ENCODE data around the gene AGMO. TPM values are rescaled to one million over a fixed set of nuclear protein-coding genes. Genes with fewer than 3 reads are reported as not detected.

AGMO gene
- polyA plus RNA-seq, 3 donors: not detected

DNA sequence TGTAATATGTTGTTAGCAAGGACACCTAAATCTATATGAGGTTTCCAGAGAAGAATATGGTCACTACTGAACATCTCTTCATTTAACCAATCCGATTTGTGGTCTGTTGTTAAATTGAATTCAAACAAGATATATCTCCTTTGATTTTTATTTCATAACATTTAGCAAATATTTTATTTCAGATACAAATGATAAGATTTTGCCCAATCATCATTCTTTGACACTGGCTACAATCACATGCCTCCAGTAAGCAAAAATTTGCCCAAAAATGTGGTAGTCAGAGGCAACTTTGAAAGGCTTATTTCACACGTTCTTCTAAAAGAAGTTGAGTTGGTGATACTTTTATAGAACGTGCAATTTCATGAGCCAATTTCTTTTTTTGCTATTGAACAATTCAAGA lies 44.7 kb upstream of the AGMO start:
- no peaks in the 10 kb centered on the region for H3K36me3 ChIP-seq (replicated peaks in 1 of 2; ENCODE audit: control insufficient read depth in 1 of 2, insufficient read depth in 2 of 2, low read length in 2 of 2)
- H4K20me1 ChIP-seq (ENCODE audit: insufficient read depth, low read length): no peaks in the 10 kb centered on the region
- H3K79me2 ChIP-seq (ENCODE audit: insufficient read depth, low read length): no peaks in the 10 kb centered on the region
- H3K4me2 ChIP-seq (replicated peaks; ENCODE audit: extremely low read depth, low read length, poor library complexity, severe bottlenecking): no peak overlapping the region
- no peaks in the 10 kb centered on the region for H3K4me1 Mint-ChIP-seq
- H3K9me3 Mint-ChIP-seq: peaks cover 0 to 5% (median 2%) of the 10 kb centered on the region in 7 donors
- no peaks in the 10 kb centered on the region for H3K36me3 Mint-ChIP-seq
- TF ChIP-seq, protein P1, sequence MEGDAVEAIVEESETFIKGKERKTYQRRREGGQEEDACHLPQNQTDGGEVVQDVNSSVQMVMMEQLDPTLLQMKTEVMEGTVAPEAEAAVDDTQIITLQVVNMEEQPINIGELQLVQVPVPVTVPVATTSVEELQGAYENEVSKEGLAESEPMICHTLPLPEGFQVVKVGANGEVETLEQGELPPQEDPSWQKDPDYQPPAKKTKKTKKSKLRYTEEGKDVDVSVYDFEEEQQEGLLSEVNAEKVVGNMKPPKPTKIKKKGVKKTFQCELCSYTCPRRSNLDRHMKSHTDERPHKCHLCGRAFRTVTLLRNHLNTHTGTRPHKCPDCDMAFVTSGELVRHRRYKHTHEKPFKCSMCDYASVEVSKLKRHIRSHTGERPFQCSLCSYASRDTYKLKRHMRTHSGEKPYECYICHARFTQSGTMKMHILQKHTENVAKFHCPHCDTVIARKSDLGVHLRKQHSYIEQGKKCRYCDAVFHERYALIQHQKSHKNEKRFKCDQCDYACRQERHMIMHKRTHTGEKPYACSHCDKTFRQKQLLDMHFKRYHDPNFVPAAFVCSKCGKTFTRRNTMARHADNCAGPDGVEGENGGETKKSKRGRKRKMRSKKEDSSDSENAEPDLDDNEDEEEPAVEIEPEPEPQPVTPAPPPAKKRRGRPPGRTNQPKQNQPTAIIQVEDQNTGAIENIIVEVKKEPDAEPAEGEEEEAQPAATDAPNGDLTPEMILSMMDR (IDR thresholded peaks at IDR 0.05): no peak
- no peak overlapping the region for H2AFZ ChIP-seq (ENCODE audit: insufficient read depth, low read depth, low read length, poor library complexity, severe bottlenecking)
- DNase-seq: no peak
- no peak overlapping the region for H3K9ac ChIP-seq (ENCODE audit: insufficient read depth, low read length, poor library complexity, severe bottlenecking)
- no CpG with 5 or more reads among the region's 3 CpGs for WGBS (ENCODE audit: insufficient coverage)
- H3K4me1 ChIP-seq (ENCODE audit: control insufficient read depth in 1 of 2, insufficient read depth in 2 of 2, low read length in 2 of 2): no peaks in the 10 kb centered on the region
- no peaks in the 10 kb centered on the region for H3K27me3 Mint-ChIP-seq (ENCODE audit: low read depth in 3 of 3)
- H3K27me3 ChIP-seq (ENCODE audit: control insufficient read depth in 2 of 2, insufficient read depth in 2 of 2, low read length in 2 of 2): no peaks in the 10 kb centered on the region
- H3K4me3 Mint-ChIP-seq: no peak overlapping the region
- H3K9me3 ChIP-seq (replicated peaks in 1 of 2; ENCODE audit: control insufficient read depth in 1 of 2, insufficient read depth in 1 of 2, low read length in 2 of 2): no peaks in the 10 kb centered on the region
- no peak overlapping the region for H3K27ac Mint-ChIP-seq
- intact Hi-C loops (cut with micrococcal nuclease): no loop called here
- H3K27ac ChIP-seq (ENCODE audit: low read depth in 1 of 2, low read length in 2 of 2): no peak overlapping the region
- H3K4me3 ChIP-seq (replicated peaks in 1 of 3; ENCODE audit: low read depth in 2 of 3, low read length in 3 of 3): no peak overlapping the region

DNA sequence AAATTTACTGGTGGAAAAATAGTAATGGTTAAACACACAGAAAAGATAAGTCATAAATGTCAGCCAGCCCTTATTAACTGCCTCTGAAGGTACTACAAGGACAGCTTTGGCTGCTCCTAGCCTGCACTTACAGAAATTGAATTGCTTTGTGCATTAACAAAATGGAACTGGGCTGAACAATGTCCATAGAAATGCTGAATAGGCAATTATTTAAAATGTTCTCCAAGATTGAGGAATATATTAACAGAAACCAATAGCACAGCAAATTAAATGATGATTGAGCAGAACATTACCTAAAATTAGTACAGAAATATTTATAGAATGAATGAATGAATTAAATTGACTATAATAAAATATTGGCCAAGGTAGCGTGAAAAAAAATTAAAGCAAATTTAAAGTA lies 42.4 kb upstream of the AGMO start:
- H3K27ac Mint-ChIP-seq: no peak overlapping the region
- intact Hi-C loops (cut with micrococcal nuclease): no loop called here

More for the DNA sequence above, 42.4 kb upstream of the AGMO start:
- TF ChIP-seq, protein P1 (IDR thresholded peaks at IDR 0.05): no peak
- no peaks in the 10 kb centered on the region for H3K27me3 ChIP-seq (ENCODE audit: control insufficient read depth in 2 of 2, insufficient read depth in 2 of 2, low read length in 2 of 2)
- H3K79me2 ChIP-seq (ENCODE audit: insufficient read depth, low read length): no peaks in the 10 kb centered on the region
- H3K4me3 ChIP-seq (replicated peaks in 1 of 3; ENCODE audit: low read depth in 2 of 3, low read length in 3 of 3): no peak overlapping the region
- H3K27me3 Mint-ChIP-seq (ENCODE audit: low read depth in 3 of 3): peaks cover 0 to 3% (median 0%) of the 10 kb centered on the region in 3 donors
- WGBS (ENCODE audit: insufficient coverage): no CpG with 5 or more reads among the region's 1 CpG
- no peak overlapping the region for H3K9ac ChIP-seq (ENCODE audit: insufficient read depth, low read length, poor library complexity, severe bottlenecking)
- H3K4me1 ChIP-seq (ENCODE audit: control insufficient read depth in 1 of 2, insufficient read depth in 2 of 2, low read length in 2 of 2): no peaks in the 10 kb centered on the region
- H3K9me3 Mint-ChIP-seq: peaks cover under 1 to 16% (median 6%) of the 10 kb centered on the region in 7 donors
- H4K20me1 ChIP-seq (ENCODE audit: insufficient read depth, low read length): no peaks in the 10 kb centered on the region
- no peaks in the 10 kb centered on the region for H3K36me3 ChIP-seq (replicated peaks in 1 of 2; ENCODE audit: control insufficient read depth in 1 of 2, insufficient read depth in 2 of 2, low read length in 2 of 2)
- peaks cover 12 to 14% of the 10 kb centered on the region in 2 donors for H3K9me3 ChIP-seq (replicated peaks in 1 of 2; ENCODE audit: control insufficient read depth in 1 of 2, insufficient read depth in 1 of 2, low read length in 2 of 2)
- no peak for DNase-seq
- H2AFZ ChIP-seq (ENCODE audit: insufficient read depth, low read depth, low read length, poor library complexity, severe bottlenecking): no peak overlapping the region
- H3K4me1 Mint-ChIP-seq: no peaks in the 10 kb centered on the region
- H3K36me3 Mint-ChIP-seq: no peaks in the 10 kb centered on the region
- H3K4me2 ChIP-seq (replicated peaks; ENCODE audit: extremely low read depth, low read length, poor library complexity, severe bottlenecking): no peak overlapping the region
- no peak overlapping the region for H3K4me3 Mint-ChIP-seq
- no peak overlapping the region for H3K27ac ChIP-seq (ENCODE audit: low read depth in 1 of 2, low read length in 2 of 2)
